ENCODE measurements around the gene TTC39B.

Gene TTC39B

DNA sequence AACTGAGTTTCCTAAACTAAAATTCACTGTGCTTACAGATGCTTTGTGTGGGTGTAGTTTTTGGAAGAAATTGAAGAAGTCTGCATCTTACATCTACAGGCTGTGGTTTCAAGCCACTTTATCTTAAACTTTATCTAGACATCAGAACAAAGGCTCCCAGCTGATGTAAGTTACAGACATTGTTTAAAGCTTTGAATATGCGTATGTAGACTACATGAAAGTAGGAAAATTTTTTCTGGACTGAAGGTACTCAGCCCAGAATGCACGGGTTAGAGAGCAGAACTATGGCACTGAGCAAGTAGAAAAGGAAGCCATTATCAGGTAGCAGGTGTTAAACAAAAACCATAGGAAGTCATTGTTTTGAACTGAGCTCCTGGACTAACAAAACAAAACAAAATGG is 185.4 kb downstream of the TTC39B start:
- no peak for DNase-seq

DNA sequence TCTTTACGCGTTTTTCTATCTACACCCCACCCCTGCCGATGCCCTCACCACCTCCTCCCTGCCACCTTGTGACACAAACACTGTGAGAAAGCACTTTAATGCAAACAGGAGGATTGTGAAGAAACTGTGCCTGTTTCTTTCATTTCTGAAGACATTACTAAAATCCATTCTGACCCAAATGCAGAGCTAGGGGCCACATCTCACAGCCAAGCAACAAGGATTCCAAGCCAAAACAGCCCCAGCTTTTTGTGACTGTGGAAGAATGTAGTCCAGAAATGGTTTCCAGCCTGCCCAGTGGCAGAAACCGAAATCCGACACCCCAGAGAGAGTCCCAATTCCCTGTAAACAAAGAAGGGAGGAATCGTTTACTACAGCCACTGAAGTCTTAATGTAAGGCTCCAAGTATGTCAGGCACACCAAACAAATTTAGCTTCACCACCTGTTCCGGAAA is 190.9 kb downstream of the TTC39B start:
- no peak for DNase-seq

DNA sequence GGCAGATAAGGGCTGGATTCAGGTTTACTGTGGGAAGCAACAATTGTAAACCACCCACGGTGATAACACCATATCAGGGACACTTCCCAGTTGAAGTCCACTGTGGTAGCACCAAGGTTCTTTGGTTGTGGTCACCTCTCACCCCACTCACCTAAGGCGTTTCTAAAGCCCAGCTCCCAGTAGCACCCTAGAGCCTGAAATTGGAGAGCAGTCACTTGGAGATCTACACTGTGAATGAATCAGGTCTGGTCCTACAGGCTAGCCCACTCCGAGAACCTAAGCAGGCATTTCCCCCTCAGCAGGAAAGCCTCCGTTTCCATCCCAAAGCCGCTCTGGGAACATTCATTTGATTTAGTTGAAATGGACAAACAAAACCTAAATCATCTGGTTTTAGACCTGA is 191.3 kb downstream of the TTC39B start:
- DNase-seq: no peak

DNA sequence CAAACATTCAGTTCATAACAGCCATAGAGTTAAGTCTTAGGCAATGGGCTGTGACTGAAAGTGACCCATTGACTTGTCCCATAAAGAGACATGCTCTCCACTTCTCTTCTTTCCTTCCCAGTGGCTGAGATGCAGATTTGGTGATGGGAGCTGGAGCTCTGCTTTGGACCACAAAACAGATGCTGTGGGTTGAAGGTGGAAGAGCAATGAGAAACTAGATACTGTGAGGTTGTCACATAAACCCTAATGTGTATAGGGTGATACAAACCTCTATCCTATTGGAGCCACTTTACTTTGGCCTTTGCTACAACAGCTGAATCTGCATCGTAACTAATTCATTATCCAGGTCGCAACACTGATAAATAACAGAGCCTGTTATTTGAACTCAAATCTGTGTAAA is 192.0 kb downstream of the TTC39B start:
- DNase-seq: no peak

All from NCI-H1436 (cell line).